ENCODE measurements around the gene OR52B6. TPM values are rescaled to one million over a fixed set of nuclear protein-coding genes. Genes with fewer than 3 reads are reported as not detected.
A peak's percentile ranks its signal among the peaks of the same experiment; 100 is the strongest.
"Not testable (repeated sequence)": the region's sequence is repeated elsewhere in the genome, so short reads cannot be mapped to it uniquely, and the experiment has no call there.

OR52B6 gene
- total RNA-seq, 1 donor from 2014 or later: not detected

GRCh38 chr11:5593146-5593545, 12.5 kb downstream of the OR52B6 start:
- no peak for DNase-seq (ENCODE audit: extremely low read depth, low read depth, low spot score)

GRCh38 chr11:5596607-5597201, 16.0 kb downstream of the OR52B6 start, which contains the start of gene TRIM6:
TSS of gene TRIM6 (plus strand) at chr11:5596637. CDS start at chr11:5596898, 261 bp downstream.
- DNase-seq (ENCODE audit: extremely low read depth, low read depth, low spot score): no peak

DNA sequence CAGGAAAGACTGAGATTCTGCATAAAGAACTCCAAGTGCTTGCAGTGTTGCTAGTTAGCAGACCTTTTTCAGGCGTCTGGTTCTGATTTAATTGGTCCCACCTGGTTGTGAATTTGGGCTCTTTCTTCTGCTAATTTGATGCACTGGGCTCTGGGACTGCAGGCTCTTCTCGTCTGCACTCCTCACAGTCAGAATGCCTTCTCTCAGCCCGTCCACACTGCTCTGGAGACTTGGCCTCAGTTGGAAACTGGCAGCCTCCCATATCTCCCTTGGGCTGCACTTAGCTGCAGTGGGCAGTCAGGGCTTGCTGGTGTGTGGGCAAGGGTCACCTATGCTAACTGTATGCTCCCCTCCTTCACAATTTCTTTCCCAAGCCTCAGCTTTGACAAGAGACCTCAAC, 17.3 kb downstream of the OR52B6 start:
- DNase-seq (ENCODE audit: extremely low read depth, low read depth, low spot score): no peak

DNA sequence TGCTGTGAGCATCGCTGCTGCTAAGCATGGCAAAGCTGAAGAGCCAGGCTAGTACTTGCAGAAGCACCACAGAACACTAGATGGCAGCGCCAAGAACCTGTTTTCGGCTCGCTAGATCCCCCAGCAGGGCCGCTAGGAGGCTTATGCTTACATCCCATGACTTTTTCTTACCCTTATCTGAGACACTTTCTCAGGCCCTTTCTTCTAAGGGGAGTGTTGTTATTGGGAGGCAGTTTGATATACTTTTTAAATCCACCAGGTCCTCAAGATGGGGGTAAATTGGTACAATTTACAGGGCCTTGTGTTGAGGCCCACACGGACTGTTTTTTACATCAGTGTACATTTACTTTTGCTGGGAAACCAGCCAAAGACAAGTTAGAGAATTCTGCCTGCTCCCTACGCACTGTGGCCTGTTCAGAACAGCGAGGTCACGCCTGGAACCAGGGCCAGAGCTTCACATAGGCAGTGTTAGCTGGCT, 19.7 kb downstream of the OR52B6 start:
- peak; percentile 64 for DNase-seq (ENCODE audit: extremely low read depth, low read depth, low spot score)

GRCh38 chr11:5602791-5603190, 22.1 kb downstream of the OR52B6 start:
- DNase-seq (ENCODE audit: extremely low read depth, low read depth, low spot score): not testable (repeated sequence)

GRCh38 chr11:5603326-5603725, 22.6 kb downstream of the OR52B6 start:
- DNase-seq (ENCODE audit: extremely low read depth, low read depth, low spot score): no peak

DNA sequence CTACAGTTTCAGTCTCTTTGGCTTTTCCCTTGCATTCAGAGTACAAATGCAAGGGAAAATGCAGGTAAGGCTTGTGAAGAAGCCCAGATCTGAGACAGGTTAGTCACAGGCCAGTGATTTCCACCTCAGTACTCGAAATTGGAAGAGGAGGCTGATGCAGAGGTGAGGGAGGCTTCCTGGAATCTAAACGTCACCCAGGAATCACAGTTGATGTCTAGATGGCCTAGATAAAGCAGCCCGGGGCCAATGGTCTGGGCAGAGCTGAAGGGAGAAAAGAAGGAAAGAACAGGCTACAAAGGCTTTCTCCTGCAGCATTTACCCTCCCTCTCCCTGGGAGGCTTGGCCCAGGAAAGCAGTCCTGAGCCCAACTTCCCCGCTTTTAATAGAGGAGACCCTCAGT, 24.2 kb downstream of the OR52B6 start:
- DNase-seq (ENCODE audit: extremely low read depth, low read depth, low spot score): no peak

- DNase-seq (ENCODE audit: extremely low read depth, low read depth, low spot score): no peak
Measured at GRCh38 chr11:5605849-5606248, 25.2 kb downstream of the OR52B6 start.

DNA sequence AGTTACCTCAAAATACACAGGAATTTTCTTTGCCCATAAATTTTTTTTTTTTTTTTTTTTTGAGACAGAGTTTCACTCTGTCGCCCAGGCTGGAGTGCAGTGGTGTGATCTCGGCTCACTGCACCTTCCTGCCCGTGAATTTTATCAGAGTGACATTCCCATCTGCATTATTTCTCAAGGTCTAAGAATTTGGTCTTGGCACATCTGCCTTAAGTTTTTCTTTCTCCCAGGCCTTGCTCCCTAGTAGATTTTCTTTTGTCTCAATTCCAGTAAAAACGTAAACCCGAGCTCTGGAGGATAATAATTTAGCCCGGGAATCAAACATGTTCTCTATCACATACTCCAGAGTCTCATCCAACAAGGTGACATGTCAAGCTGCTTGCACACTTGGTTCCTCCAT, 28.1 kb downstream of the OR52B6 start:
- no peak for DNase-seq (ENCODE audit: extremely low read depth, low read depth, low spot score)

DNA sequence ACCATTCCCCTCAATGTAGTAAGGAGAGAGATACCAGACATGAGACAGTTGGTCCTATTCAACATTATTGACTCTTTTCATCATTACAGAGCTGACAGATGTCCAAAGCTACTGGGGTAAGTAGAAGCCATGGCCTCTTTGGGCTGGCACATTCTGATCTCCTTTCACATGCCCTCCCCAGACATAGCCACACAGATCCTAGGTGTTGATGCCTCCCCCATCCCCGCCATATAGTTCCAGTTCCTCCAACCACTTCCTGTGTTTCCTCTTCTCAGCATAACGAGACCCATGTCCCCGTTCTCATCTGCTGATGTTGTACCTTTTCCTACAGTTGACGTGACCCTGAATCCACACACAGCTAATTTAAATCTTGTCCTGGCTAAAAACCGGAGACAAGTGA, 29.8 kb downstream of the OR52B6 start:
- DNase-seq (ENCODE audit: extremely low read depth, low read depth, low spot score): no peak

- no peak for DNase-seq (ENCODE audit: extremely low read depth, low read depth, low spot score)
Measured at GRCh38 chr11:5611627-5612026, 30.9 kb downstream of the OR52B6 start.

- DNase-seq (ENCODE audit: extremely low read depth, low read depth, low spot score): no peak
Measured at GRCh38 chr11:5618807-5619206, 38.1 kb downstream of the OR52B6 start.

- DNase-seq (ENCODE audit: extremely low read depth, low read depth, low spot score): peak; percentile 62
Measured at GRCh38 chr11:5620651-5621521, 40.2 kb downstream of the OR52B6 start.

DNA sequence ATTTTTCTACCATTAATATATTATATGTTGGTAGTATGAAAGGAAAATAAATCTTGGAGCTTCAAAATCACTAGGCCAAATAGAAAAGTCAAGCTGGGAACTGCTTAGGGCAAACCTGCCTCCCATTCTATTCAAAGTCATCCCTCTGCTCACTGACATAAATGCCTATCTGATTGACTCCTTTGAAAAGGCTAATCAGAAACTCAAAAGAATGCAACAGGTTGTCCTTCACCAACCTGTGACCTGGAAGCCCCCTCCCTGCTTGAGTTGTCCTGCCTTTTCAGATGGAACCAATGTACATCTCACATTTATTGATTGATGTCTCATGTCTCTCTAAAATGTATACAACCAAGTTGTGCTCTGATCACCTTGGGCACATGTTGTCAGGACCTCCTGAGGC, 40.9 kb downstream of the OR52B6 start:
- DNase-seq (ENCODE audit: extremely low read depth, low read depth, low spot score): no peak

- no peak for DNase-seq (ENCODE audit: extremely low read depth, low read depth, low spot score)
Measured at GRCh38 chr11:5622802-5623201, 42.1 kb downstream of the OR52B6 start.

- DNase-seq (ENCODE audit: extremely low read depth, low read depth, low spot score): peak; percentile 31
Measured at GRCh38 chr11:5624489-5625279, 44.0 kb downstream of the OR52B6 start, which contains the start of gene TRIM34. TSS of gene TRIM34 (plus strand) at chr11:5625001. CDS start at chr11:5632332, 7,331 bp downstream.

GRCh38 chr11:5625281-5625680, 44.6 kb downstream of the OR52B6 start:
- DNase-seq (ENCODE audit: extremely low read depth, low read depth, low spot score): no peak

DNA sequence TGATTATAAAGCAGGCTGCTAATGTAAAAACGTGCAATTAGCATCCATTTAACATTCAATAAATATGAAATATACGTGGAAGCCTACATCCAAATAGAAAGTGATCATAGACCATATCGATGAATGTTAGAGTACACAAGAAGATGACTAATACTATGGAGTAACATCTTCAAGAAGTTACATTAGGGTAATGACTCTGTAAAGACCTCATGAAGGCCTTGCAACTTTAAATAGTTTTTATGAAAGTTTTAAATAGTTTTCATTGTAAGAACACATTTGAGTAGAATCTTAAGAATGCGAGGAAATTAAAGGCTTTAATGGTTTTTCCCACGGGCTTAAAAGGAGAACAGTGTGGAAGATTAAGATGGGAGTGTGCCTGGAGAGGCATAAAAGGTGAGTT, 45.5 kb downstream of the OR52B6 start:
- no peak for DNase-seq (ENCODE audit: extremely low read depth, low read depth, low spot score)

DNA sequence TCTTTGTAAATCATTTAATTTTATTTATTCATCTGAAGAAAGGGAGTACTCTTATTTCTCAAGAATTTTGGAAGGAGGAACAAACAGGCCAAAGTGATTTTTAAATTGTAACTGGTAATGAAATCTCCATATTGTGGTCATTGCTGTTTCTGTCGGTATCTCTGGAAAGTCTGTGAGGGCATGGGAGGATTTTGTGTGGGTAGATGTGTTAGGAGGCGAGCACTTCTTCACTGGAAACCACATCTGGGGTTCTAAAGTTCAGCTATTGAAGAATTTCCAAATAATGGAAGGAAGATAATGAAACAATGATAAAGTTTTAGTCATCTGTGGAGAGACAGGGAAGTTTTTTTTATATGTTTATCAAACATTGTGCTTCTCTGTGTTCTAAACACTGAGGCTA, 50.7 kb downstream of the OR52B6 start:
- no peak for DNase-seq (ENCODE audit: extremely low read depth, low read depth, low spot score)
